HG03521 (cell line): ENCODE measurements around the gene SVOPL.

Source experiments
- ATAC-seq: cut with Tn5 transposase; IDR thresholded peaks from one replicate; pipeline ENCODE4 v1.9.1; 2021; ENCODE audit warnings: mild to moderate bottlenecking, moderate library complexity; ENCODE audit not compliant: unreplicated experiment

Gene SVOPL

GRCh38 chr7:138610671-138611170 lies 90.4 kb downstream of the SVOPL start:
- ATAC-seq: no peak

- no peak for ATAC-seq
Measured at GRCh38 chr7:138608275-138608674, 92.9 kb downstream of the SVOPL start.

- ATAC-seq: no peak
Measured at GRCh38 chr7:138607216-138608126, 93.7 kb downstream of the SVOPL start.

GRCh38 chr7:138606236-138606635 lies 94.9 kb downstream of the SVOPL start:
- ATAC-seq: no peak

GRCh38 chr7:138603549-138604318 lies 97.4 kb downstream of the SVOPL start:
- no peak for ATAC-seq

GRCh38 chr7:138602451-138602850 lies 98.7 kb downstream of the SVOPL start:
- ATAC-seq: no peak

- no peak for ATAC-seq
Measured at GRCh38 chr7:138595454-138595853, 105.7 kb downstream of the SVOPL start.

GRCh38 chr7:138590154-138590553 lies 111.0 kb downstream of the SVOPL start:
- ATAC-seq: no peak

GRCh38 chr7:138588986-138589385 lies 112.2 kb downstream of the SVOPL start:
- ATAC-seq: no peak

- no peak for ATAC-seq
Measured at GRCh38 chr7:138587485-138587884, 113.7 kb downstream of the SVOPL start.

- no peak for ATAC-seq
Measured at GRCh38 chr7:138585283-138585993, 115.7 kb downstream of the SVOPL start.

- no peak for ATAC-seq
Measured at GRCh38 chr7:138584696-138585095, 116.5 kb downstream of the SVOPL start.

- no peak for ATAC-seq
Measured at GRCh38 chr7:138584283-138584682, 116.9 kb downstream of the SVOPL start.

GRCh38 chr7:138581065-138581464 lies 120.1 kb downstream of the SVOPL start:
- no peak for ATAC-seq

- ATAC-seq: no peak
Measured at GRCh38 chr7:138579671-138580070, 121.5 kb downstream of the SVOPL start.

- ATAC-seq: no peak
Measured at GRCh38 chr7:138579136-138579535, 122.0 kb downstream of the SVOPL start.

- no peak for ATAC-seq
Measured at GRCh38 chr7:138575897-138576428, 125.2 kb downstream of the SVOPL start.

GRCh38 chr7:138573741-138574140 lies 127.4 kb downstream of the SVOPL start:
- ATAC-seq: no peak

- no peak for ATAC-seq
Measured at GRCh38 chr7:138570715-138571114, 130.4 kb downstream of the SVOPL start.

- no peak for ATAC-seq
Measured at GRCh38 chr7:138569418-138569817, 131.7 kb downstream of the SVOPL start.

- no peak for ATAC-seq
Measured at GRCh38 chr7:138568655-138569054, 132.5 kb downstream of the SVOPL start.
